LoVo (cell line): Measurements from ENCODE around the gene OR6Y1.

Experiments used
- DNase-seq: peaks from one replicate; pipeline ENCODE4 v3.0.0-alpha.2; 2016; ENCODE audit warnings: low spot score

Gene OR6Y1

GRCh38 chr1:158506369-158506987 is 47.7 kb downstream of the OR6Y1 start:
- DNase-seq = no peak

- DNase-seq = no peak
These were observed 57.8 kb downstream of the OR6Y1 start for GRCh38 chr1:158496374-158496773.

- DNase-seq = no peak
These were observed 59.4 kb downstream of the OR6Y1 start for GRCh38 chr1:158494796-158495195.
